ENCODE measurements around the gene ITPR1.

DNA sequence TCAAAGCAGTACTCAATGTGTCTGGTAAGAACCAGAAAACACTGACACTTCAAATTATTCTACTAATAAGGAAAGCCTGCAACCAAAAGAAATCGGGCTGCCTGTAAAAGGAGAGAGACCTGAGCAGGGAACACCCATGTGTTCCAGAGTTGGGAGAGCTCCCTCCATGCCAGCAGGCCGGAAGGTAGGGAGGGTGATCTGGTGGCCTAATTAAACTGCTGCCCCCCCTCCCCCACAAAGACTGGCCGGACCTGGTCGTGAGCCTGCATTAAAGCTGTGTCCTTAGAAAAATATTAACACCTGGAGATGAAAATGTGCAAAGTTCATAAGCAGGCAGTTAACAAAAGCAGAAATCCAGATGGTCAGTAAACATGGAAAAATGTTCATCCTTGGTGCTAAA lies 315.5 kb downstream of the ITPR1 start:
- no peak for TF ChIP-seq EZH2 (IDR thresholded peaks at IDR 0.05)
- TF ChIP-seq POLR2AphosphoS5 (IDR thresholded peaks at IDR 0.05; ENCODE audit: borderline replicate concordance, low read depth, low read length): no peak

Data from SK-N-MC (cell line).